CD8-positive, alpha-beta memory T cell (primary cell): ENCODE results near the gene HSD3B1. TPM values are rescaled to one million over a fixed set of nuclear protein-coding genes. Genes with fewer than 3 reads are reported as not detected.

Experiments
- CTCF ChIA-PET: fragments of 350-600 bp; sonication (Branson Sonifier 250); formaldehyde crosslinking; loops from one replicate; lab custom pipeline; 2021; ENCODE audit warnings: antibody characterized with exemption; lab: Charles Lee
- POLR2A ChIA-PET: fragments of 350-600 bp; sonication (Branson Sonifier 250); formaldehyde crosslinking; loops from one replicate; lab custom pipeline; 2021; ENCODE audit warnings: antibody characterized with exemption; lab: Charles Lee
- DNase-seq, 5 donors: peaks; one replicate each; pipeline versions ENCODE4 v3.0.0 to v3.0.0-alpha.2; 2020 to 2022; ENCODE audit warnings: mixed read lengths in 1 of 5
- H3K27ac ChIP-seq: one replicate; pipeline ENCODE4 v1.7.0; 2013; ENCODE audit warnings: low read depth, mild to moderate bottlenecking, low read length, moderate library complexity
- H3K27me3 ChIP-seq: 2 replicates; pipeline ENCODE4 v1.7.0; 2013; ENCODE audit warnings: low read length, mild to moderate bottlenecking; ENCODE audit not compliant: insufficient read depth, poor library complexity, severe bottlenecking
- H3K36me3 ChIP-seq: 2 replicates; pipeline ENCODE4 v1.7.0; 2013; ENCODE audit warnings: mild to moderate bottlenecking, low read length, moderate library complexity; ENCODE audit not compliant: insufficient read depth
- H3K4me1 ChIP-seq: 2 replicates; pipeline ENCODE4 v1.7.0; 2013; ENCODE audit warnings: mild to moderate bottlenecking, low read length, moderate library complexity; ENCODE audit not compliant: insufficient read depth
- H3K4me3 ChIP-seq: 2 replicates; pipeline ENCODE4 v1.7.0; 2013; ENCODE audit warnings: mild to moderate bottlenecking, low read length
- H3K9me3 ChIP-seq: 2 replicates; pipeline ENCODE4 v1.7.0; 2013; ENCODE audit warnings: mild to moderate bottlenecking, low read length
- H3K27ac Mint-ChIP-seq, 8 donors: one replicate each; pipeline ENCODE4 v1.8.0; 2020 to 2021; ENCODE audit warnings: mixed read lengths in 8 of 8, mild to moderate bottlenecking in 6 of 8, inconsistent platforms in 3 of 8, moderate library complexity in 3 of 8
- H3K27me3 Mint-ChIP-seq, 2 donors: one replicate each; pipeline ENCODE4 v1.8.0; 2020 to 2021; ENCODE audit warnings: mixed read lengths in 2 of 2, mild to moderate bottlenecking in 1 of 2, moderate library complexity in 1 of 2
- H3K36me3 Mint-ChIP-seq, 3 donors: one replicate each; pipeline ENCODE4 v1.8.0; 2020 to 2021; ENCODE audit warnings: mixed read lengths in 3 of 3, inconsistent platforms in 1 of 3, mild to moderate bottlenecking in 1 of 3
- H3K4me1 Mint-ChIP-seq, 3 donors: one replicate each; pipeline ENCODE4 v1.8.0; 2020 to 2021; ENCODE audit warnings: mixed read lengths in 3 of 3, inconsistent platforms in 1 of 3, mild to moderate bottlenecking in 1 of 3
- H3K4me3 Mint-ChIP-seq, 7 donors: one replicate each; pipeline ENCODE4 v1.8.0; 2020 to 2021; ENCODE audit warnings: mixed read lengths in 7 of 7, mild to moderate bottlenecking in 6 of 7, moderate library complexity in 4 of 7, inconsistent platforms in 2 of 7
- H3K9me3 Mint-ChIP-seq, 5 donors: one replicate each; pipeline ENCODE4 v1.8.0; 2020 to 2022; ENCODE audit warnings: mixed read lengths in 5 of 5, mild to moderate bottlenecking in 3 of 5, moderate library complexity in 2 of 5, inconsistent platforms in 1 of 5
- polyA plus RNA-seq: library from polyadenylated mRNA; unstranded; fragments of 300-500 nt; fragmentation: Illumina TruSeq; gene quantifications from one replicate; pipeline ENCODE4 v1.2.3, GENCODE V29; 2021
- total RNA-seq, 2 experiments: library from RNA; stranded (reverse); gene quantifications; one replicate each; pipeline ENCODE4 v1.2.3, GENCODE V29; 2021

HSD3B1 gene
- total and polyA plus RNA-seq, 3 experiments from 2014 or later: not detected

DNA sequence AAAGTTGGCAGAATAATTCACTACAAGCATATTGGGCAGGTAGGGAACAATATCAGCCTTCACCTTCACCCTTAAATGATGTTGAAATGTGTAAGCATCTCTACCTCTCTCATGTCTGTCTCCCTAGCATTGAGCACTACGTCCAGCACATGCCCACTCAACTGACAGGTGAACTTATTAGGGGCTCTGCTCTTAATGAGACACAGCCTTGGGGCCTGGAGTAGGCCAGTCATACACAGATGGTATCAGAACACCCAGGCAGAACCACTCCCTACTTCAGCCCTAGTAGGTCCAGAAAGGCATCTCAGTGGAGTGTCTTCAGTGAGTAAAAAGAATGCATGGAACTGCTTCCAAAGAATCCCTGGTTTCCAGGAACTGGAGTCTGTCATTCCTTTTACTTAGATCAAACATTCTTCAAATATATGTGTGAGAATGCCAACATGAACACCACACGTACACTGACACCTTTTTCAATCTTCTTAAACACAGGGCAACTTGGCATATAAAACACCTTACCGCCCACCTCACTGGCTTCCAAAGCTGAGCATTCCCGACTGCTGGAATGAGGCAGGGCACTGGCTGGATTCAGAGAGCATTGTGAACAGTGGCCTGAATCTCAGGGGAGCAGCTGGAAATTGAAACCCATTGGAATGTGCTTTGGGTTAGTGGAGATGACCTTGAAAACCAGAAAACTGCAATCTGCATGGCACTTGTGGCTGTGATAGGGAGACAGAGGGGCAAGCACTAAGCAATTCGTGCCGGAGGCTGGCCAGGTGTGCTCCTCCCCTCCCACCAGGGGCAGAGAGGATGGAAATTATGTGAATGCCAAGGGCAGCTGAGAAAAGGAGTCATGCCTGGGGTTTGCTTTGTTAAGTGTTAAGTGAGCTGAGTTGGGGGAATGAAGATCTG, 24.2 kb upstream of the HSD3B1 start:
- Mint-ChIP-seq H3K27me3 (peaks cover 0 to 3% of the 10 kb centered on the region in 2 donors), H3K27ac (no peak overlapping the region), H3K9me3 (no peaks in the 10 kb centered on the region), H3K4me3 (no peak overlapping the region), H3K4me1 (no peaks in the 10 kb centered on the region), H3K36me3 (no peaks in the 10 kb centered on the region)
- CTCF ChIA-PET: no interaction called here
- Histone ChIP-seq H3K4me3 (no peak overlapping the region), H3K36me3 (no peaks in the 10 kb centered on the region), H3K27ac (no peak overlapping the region), H3K27me3 (no peaks in the 10 kb centered on the region), H3K4me1 (no peaks in the 10 kb centered on the region), H3K9me3 (no peaks in the 10 kb centered on the region)
- POLR2A ChIA-PET: no interaction called here
- DNase-seq: no peak

DNA sequence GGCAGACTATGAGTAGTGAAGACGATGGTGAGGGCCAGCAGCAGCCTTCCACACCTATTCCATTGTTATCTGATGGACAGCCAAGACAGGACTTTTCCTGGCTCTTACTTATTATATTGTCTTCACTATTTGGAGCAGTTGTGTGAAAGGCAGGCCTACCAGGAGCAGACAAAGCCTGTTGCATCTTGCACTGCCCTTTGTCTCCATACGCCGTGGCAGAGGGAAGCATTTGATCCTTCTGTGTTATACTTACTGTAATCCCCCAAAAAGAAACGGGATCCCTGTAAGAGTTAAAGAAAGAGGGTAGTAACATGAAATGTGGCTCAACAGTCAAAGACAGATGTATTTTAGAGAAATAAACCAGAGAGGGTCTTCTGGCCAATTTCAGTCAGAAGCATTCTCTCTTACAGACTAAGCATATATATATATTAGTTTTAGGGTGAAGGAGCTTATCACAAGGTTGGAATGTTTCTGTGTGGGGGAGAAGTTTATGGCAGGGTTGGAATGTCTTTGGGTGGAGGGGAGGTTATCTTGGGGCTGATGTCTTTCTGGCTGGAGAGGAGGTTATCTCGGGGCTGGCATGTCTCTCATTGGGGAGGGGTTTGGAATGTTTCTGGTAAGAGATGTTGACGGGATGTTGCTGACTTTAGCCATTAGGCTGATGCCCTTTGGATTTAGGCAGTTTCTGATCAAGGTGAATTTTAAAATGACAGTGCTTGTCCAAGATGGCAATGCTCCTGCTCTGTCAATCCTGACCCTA, 23.4 kb upstream of the HSD3B1 start:
- POLR2A ChIA-PET: no interaction called here
- Mint-ChIP-seq H3K4me3 (no peak overlapping the region), H3K27me3 (peaks cover 0 to 5% of the 10 kb centered on the region in 2 donors), H3K27ac (no peak overlapping the region), H3K4me1 (no peaks in the 10 kb centered on the region), H3K9me3 (no peaks in the 10 kb centered on the region), H3K36me3 (no peaks in the 10 kb centered on the region)
- no peaks in the 10 kb centered on the region for H3K9me3 ChIP-seq
- CTCF ChIA-PET: no interaction called here
- no peak overlapping the region for H3K27ac ChIP-seq
- H3K4me1 ChIP-seq: no peaks in the 10 kb centered on the region
- no peak overlapping the region for H3K4me3 ChIP-seq
- H3K36me3 ChIP-seq: no peaks in the 10 kb centered on the region
- no peaks in the 10 kb centered on the region for H3K27me3 ChIP-seq
- DNase-seq: no peak

DNA sequence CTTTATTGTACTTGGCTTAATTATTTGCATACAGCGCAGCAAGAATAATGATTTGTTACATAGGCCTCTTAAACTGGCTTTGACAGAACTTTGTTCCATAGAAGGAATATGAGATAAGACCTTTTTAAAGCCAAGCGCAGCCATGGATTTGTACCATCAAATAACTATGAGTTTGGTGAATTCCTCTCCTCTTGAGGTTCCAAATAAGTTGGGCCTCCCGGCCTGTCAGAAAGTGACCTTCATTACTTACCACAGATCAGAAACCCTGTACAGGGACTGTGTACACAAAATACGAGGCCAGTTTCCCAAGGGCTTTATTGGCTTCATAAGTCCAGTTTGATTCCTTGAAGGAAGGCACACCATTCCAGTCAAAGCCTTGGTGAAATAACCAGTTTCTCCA, 21.8 kb upstream of the HSD3B1 start:
- Histone ChIP-seq H3K4me1 (no peaks in the 10 kb centered on the region), H3K36me3 (no peaks in the 10 kb centered on the region), H3K27me3 (no peaks in the 10 kb centered on the region), H3K4me3 (no peak overlapping the region), H3K9me3 (no peaks in the 10 kb centered on the region), H3K27ac (no peak overlapping the region)
- Mint-ChIP-seq H3K27ac (no peak overlapping the region), H3K27me3 (peaks cover 0 to 5% of the 10 kb centered on the region in 2 donors), H3K4me1 (no peaks in the 10 kb centered on the region), H3K4me3 (no peak overlapping the region), H3K9me3 (peaks cover 0 to 5% (median 0%) of the 10 kb centered on the region in 5 donors), H3K36me3 (no peaks in the 10 kb centered on the region)
- ChIA-PET CTCF (no interaction called here), POLR2A (no interaction called here)
- DNase-seq: no peak

DNA sequence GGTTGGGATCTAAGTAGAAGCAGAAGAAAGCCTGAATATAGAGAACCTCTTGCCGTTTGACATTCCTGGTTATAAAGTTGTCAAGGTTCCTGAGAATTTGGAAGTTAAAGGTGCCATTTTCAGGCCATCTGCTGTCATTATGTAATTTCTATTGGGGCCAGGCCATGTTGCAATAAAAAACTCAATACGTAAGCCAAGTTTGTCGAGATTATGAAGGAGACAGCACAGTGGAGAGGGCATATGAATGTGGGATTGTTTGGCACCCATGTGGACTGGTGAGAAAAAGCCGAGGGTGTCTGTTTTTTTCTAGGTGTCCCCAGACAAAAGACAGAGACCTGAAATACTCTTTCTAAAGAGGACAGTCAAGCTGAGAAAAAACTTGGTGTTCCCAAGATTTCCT, 18.8 kb upstream of the HSD3B1 start:
- Mint-ChIP-seq H3K27me3 (peaks cover 0 to 2% of the 10 kb centered on the region in 2 donors), H3K4me3 (no peak overlapping the region), H3K27ac (no peak overlapping the region), H3K9me3 (peaks cover 0 to 10% (median 0%) of the 10 kb centered on the region in 5 donors), H3K36me3 (peaks cover 0 to 2% (median 0%) of the 10 kb centered on the region in 3 donors), H3K4me1 (no peaks in the 10 kb centered on the region)
- DNase-seq: no peak
- Histone ChIP-seq H3K9me3 (no peaks in the 10 kb centered on the region), H3K36me3 (no peaks in the 10 kb centered on the region), H3K27ac (no peak overlapping the region), H3K4me3 (no peak overlapping the region), H3K27me3 (no peaks in the 10 kb centered on the region), H3K4me1 (no peaks in the 10 kb centered on the region)
- ChIA-PET POLR2A (no interaction called here), CTCF (no interaction called here)

DNA sequence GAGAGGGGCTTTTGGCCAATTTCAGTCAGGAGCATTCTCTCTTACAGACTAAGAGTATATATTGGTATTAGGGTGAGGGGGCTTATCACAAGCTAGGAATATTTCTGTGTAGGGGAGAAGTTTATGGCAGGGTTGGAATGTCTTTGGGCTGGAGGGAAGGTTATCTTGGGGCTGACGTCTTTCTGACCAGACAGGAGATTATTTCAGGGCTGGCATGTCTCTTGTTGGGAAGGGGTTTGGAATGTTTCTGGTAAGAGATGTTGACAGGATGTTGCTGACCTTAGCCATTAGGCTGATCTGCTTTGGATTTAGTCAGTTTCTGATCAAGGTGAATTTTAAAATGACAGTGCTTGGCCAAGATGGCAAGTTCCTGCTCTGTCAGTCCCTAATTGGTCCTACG, 17.8 kb upstream of the HSD3B1 start:
- Mint-ChIP-seq H3K4me3 (no peak overlapping the region), H3K9me3 (peaks cover 0 to 10% (median 0%) of the 10 kb centered on the region in 5 donors), H3K4me1 (no peaks in the 10 kb centered on the region), H3K36me3 (peaks cover 0 to 2% (median 0%) of the 10 kb centered on the region in 3 donors), H3K27me3 (peaks cover 0 to 2% of the 10 kb centered on the region in 2 donors), H3K27ac (no peak overlapping the region)
- Histone ChIP-seq H3K27me3 (no peaks in the 10 kb centered on the region), H3K27ac (no peak overlapping the region), H3K9me3 (no peaks in the 10 kb centered on the region), H3K4me1 (no peaks in the 10 kb centered on the region), H3K4me3 (no peak overlapping the region), H3K36me3 (no peaks in the 10 kb centered on the region)
- CTCF ChIA-PET: no interaction called here
- POLR2A ChIA-PET: no interaction called here
- DNase-seq: no peak

DNA sequence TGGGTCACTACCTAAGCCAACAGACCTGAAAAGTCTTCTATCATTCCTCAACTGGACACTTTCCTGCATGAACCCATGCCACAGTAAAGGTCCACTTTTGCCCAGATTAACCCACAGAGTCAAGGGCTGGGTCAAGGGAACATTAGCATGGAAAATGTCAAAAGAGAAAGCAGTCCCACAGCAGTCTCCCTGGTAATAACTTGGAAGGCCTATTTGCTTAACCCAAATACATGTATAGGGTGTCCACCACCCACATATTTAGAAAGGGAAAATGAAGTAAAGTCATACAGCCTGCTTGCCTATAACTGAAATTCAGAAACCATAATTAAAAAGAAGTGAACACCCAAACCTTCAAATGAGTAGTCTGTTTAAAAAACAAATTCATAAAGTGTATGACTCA, 16.1 kb upstream of the HSD3B1 start:
- H3K4me1 Mint-ChIP-seq: no peaks in the 10 kb centered on the region
- peaks cover 0 to 2% (median 0%) of the 10 kb centered on the region in 3 donors for H3K36me3 Mint-ChIP-seq
- no peak overlapping the region for H3K27ac Mint-ChIP-seq
- Histone ChIP-seq H3K27me3 (no peaks in the 10 kb centered on the region), H3K9me3 (no peaks in the 10 kb centered on the region), H3K36me3 (no peaks in the 10 kb centered on the region), H3K27ac (no peak overlapping the region), H3K4me3 (no peak overlapping the region), H3K4me1 (no peaks in the 10 kb centered on the region)
- peaks cover 0 to 13% (median 4%) of the 10 kb centered on the region in 5 donors for H3K9me3 Mint-ChIP-seq
- H3K4me3 Mint-ChIP-seq: no peak overlapping the region
- no peak for DNase-seq
- POLR2A ChIA-PET: no interaction called here
- CTCF ChIA-PET: no interaction called here
- peaks cover 0 to 2% of the 10 kb centered on the region in 2 donors for H3K27me3 Mint-ChIP-seq

DNA sequence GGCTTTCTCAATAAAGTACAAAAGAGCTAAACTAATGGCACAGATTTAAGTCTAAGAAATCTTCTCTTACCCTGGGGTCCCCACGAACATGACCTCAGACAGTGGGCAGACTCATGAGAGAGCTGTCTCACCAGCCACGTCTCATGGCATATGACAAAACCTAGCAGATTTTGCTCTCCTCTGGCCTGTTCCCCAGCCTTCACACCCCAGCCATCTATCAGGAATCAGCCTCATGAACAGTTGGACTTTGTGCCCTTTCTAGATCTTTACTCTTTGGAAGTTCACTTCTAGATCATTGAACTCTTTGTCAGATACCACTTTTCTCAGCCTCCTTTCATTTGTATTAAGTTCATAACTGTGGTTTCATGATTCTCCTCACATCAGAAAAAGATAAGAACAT, 14.2 kb upstream of the HSD3B1 start:
- no peaks in the 10 kb centered on the region for H3K27me3 ChIP-seq
- ChIA-PET POLR2A (no interaction called here), CTCF (no interaction called here)
- H3K4me3 ChIP-seq: no peak overlapping the region
- no peaks in the 10 kb centered on the region for H3K4me1 Mint-ChIP-seq
- peaks cover 0 to 2% (median 0%) of the 10 kb centered on the region in 3 donors for H3K36me3 Mint-ChIP-seq
- H3K9me3 Mint-ChIP-seq: peaks cover 0 to 16% (median 9%) of the 10 kb centered on the region in 5 donors
- no peak overlapping the region for H3K27ac ChIP-seq
- H3K27ac Mint-ChIP-seq: no peak overlapping the region
- H3K9me3 ChIP-seq: no peaks in the 10 kb centered on the region
- no peaks in the 10 kb centered on the region for H3K4me1 ChIP-seq
- no peak for DNase-seq
- H3K27me3 Mint-ChIP-seq: peaks cover 3 to 4% of the 10 kb centered on the region in 2 donors
- no peak overlapping the region for H3K4me3 Mint-ChIP-seq
- H3K36me3 ChIP-seq: no peaks in the 10 kb centered on the region

DNA sequence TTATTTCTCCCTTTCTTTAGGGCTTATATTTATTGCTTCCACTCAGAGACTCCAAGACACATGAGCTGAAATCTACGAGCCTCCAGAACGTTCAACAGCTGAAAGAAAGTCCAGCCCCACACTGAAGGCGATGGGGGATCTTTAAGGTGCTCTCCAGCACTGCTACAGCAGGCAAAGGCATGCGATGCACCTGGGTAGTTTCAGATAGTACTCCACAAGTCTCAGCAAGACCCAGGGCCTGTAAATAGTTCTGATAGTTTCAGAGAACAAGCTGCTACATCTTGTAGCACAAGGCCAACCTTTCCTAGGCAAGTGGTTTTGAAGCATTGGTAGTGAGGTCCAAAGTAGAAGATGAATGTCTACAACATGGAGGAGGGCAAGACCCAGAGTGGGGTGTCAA, 2.2 kb upstream of the HSD3B1 start:
- CTCF ChIA-PET: no interaction called here
- no peaks in the 10 kb centered on the region for H3K4me1 Mint-ChIP-seq
- peaks cover 0 to 4% (median 3%) of the 10 kb centered on the region in 5 donors for H3K9me3 Mint-ChIP-seq
- H3K27ac Mint-ChIP-seq: no peak overlapping the region
- no peak for DNase-seq
- H3K4me1 ChIP-seq: no peaks in the 10 kb centered on the region
- no peaks in the 10 kb centered on the region for H3K36me3 Mint-ChIP-seq
- no peak overlapping the region for H3K4me3 ChIP-seq
- no peaks in the 10 kb centered on the region for H3K27me3 ChIP-seq
- POLR2A ChIA-PET: no interaction called here
- H3K4me3 Mint-ChIP-seq: no peak overlapping the region
- H3K27me3 Mint-ChIP-seq: no peaks in the 10 kb centered on the region
- no peaks in the 10 kb centered on the region for H3K36me3 ChIP-seq
- no peak overlapping the region for H3K27ac ChIP-seq
- H3K9me3 ChIP-seq: no peaks in the 10 kb centered on the region
